ENCODE results near the gene BOC. TPM values are rescaled to one million over a fixed set of nuclear protein-coding genes. Genes with fewer than 3 reads are reported as not detected.

BOC gene
- total RNA-seq, 2 experiments from 2014 or later: 0.29 TPM; not detected in 1

GRCh38 chr3:113291572-113291971 is 80.2 kb downstream of the BOC start:
- no peaks in the 10 kb centered on the region for H3K9me3 Mint-ChIP-seq
- peaks cover 3% of the 10 kb centered on the region for H3K36me3 Mint-ChIP-seq (ENCODE audit: low read depth)
- CTCF ChIA-PET: no interaction called here
- DNase-seq: no peak
- H3K27me3 Mint-ChIP-seq (ENCODE audit: low read depth): no peaks in the 10 kb centered on the region
- intact Hi-C loops (cut with micrococcal nuclease): no loop called here
- peaks cover 6% of the 10 kb centered on the region for H3K4me1 Mint-ChIP-seq (ENCODE audit: low read depth)
- H3K4me3 Mint-ChIP-seq: no peak overlapping the region
- no peak overlapping the region for H3K27ac Mint-ChIP-seq

DNA sequence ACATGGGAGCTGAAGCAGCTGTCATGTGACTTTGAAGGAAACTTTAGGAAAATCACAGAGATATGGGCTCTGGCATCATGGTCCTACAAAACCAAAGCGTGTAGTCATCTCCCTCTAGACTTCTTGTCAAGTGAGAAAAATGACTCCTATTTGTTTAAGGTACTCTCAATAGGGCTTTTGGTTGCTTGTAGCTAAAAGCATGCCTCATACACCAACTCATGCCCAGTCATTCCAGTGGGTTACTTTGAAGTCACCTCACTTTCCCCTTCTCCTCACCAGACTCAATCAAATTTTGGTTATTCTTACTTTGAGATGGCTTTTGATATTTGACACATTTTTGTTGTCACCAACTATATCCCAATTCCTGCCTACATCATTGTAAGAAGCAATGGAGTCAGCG is 81.6 kb downstream of the BOC start:
- Mint-ChIP-seq H3K4me1 (ENCODE audit: low read depth) (no peaks in the 10 kb centered on the region), H3K27me3 (ENCODE audit: low read depth) (no peaks in the 10 kb centered on the region), H3K36me3 (ENCODE audit: low read depth) (peaks cover 3% of the 10 kb centered on the region), H3K9me3 (no peaks in the 10 kb centered on the region), H3K4me3 (no peak overlapping the region), H3K27ac (no peak overlapping the region)
- intact Hi-C loops (cut with micrococcal nuclease): no loop called here
- DNase-seq: no peak
- CTCF ChIA-PET: interaction anchor here (0.8 to 1.3 kb wide), 2 partner anchors 156 to 235 kb away, joined by 3 to 4 read pairs; no protein-coding TSS in a partner anchor

- H3K4me1 Mint-ChIP-seq (ENCODE audit: low read depth): no peaks in the 10 kb centered on the region
- H3K27me3 Mint-ChIP-seq (ENCODE audit: low read depth): no peaks in the 10 kb centered on the region
- H3K9me3 Mint-ChIP-seq: no peaks in the 10 kb centered on the region
- CTCF ChIA-PET: interaction anchor here (1.3 kb wide), 1 partner anchor 157 kb away, joined by 3 read pairs; no protein-coding TSS in a partner anchor
- no peak overlapping the region for H3K27ac Mint-ChIP-seq
- H3K36me3 Mint-ChIP-seq (ENCODE audit: low read depth): peaks cover 3% of the 10 kb centered on the region
- no peak for DNase-seq
- intact Hi-C loops (cut with micrococcal nuclease): no loop called here
- H3K4me3 Mint-ChIP-seq: no peak overlapping the region
These were observed 82.0 kb downstream of the BOC start for GRCh38 chr3:113293348-113293747.

- intact Hi-C loops (cut with micrococcal nuclease): no loop called here
- Mint-ChIP-seq H3K27ac (no peak overlapping the region), H3K27me3 (ENCODE audit: low read depth) (no peaks in the 10 kb centered on the region), H3K36me3 (ENCODE audit: low read depth) (peaks cover 3% of the 10 kb centered on the region), H3K4me3 (no peak overlapping the region), H3K9me3 (no peaks in the 10 kb centered on the region), H3K4me1 (ENCODE audit: low read depth) (no peaks in the 10 kb centered on the region)
- no peak for DNase-seq
- CTCF ChIA-PET: interaction anchor here (1.7 kb wide), 1 partner anchor 7 kb away, joined by 8 read pairs; no protein-coding TSS in a partner anchor
These were observed 84.1 kb downstream of the BOC start for GRCh38 chr3:113295463-113295862.

DNA sequence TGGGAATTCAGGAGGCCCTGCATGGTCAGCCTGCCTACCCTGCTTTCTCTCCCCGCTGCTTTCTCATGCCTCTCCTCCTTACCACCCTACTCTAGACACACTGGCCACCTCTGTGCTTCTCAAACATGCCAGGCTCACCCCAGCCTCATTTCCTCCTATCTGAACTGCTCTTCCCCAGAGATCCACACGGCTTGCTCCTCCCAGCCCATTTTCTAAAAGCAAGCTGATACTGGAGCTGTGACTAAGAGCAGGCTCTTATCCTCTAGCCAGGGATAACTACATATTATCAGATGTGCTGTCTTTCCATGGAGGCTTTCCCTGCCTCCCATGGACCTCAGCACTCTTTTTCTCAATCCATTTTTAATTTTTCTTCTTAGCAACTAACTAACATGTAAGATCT is 85.9 kb downstream of the BOC start:
- intact Hi-C loops (cut with micrococcal nuclease): no loop called here
- Mint-ChIP-seq H3K36me3 (ENCODE audit: low read depth) (peaks cover 3% of the 10 kb centered on the region), H3K4me1 (ENCODE audit: low read depth) (no peaks in the 10 kb centered on the region), H3K27me3 (ENCODE audit: low read depth) (no peaks in the 10 kb centered on the region), H3K27ac (no peak overlapping the region), H3K9me3 (no peaks in the 10 kb centered on the region), H3K4me3 (no peak overlapping the region)
- no peak for DNase-seq
- CTCF ChIA-PET: interaction anchor here (0.8 to 1.7 kb wide), 2 partner anchors 9 kb away, joined by 3 to 8 read pairs; no protein-coding TSS in a partner anchor

DNA sequence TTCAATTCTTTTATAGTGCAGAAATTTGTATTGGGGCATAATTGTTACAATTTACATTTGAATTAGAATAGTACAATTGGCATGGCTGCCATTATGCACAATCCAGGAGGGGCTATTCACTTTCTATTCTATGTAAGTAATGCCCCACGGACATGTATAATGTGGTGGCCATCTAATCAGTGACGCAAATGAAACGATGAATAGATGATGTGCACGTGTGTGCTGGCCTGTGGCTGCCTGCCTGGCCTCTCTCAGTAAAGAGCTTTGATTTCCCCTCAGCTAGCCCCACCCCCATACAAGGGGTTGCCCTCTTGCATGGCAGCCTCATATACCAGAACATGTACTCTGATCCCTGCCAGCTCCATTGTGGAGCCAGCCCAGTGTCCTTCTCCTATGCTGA is 86.5 kb downstream of the BOC start:
- CTCF ChIA-PET: interaction anchor here (0.8 kb wide), 1 partner anchor 10 kb away, joined by 3 read pairs; no protein-coding TSS in a partner anchor
- no peaks in the 10 kb centered on the region for H3K9me3 Mint-ChIP-seq
- H3K4me3 Mint-ChIP-seq: no peak overlapping the region

DNA sequence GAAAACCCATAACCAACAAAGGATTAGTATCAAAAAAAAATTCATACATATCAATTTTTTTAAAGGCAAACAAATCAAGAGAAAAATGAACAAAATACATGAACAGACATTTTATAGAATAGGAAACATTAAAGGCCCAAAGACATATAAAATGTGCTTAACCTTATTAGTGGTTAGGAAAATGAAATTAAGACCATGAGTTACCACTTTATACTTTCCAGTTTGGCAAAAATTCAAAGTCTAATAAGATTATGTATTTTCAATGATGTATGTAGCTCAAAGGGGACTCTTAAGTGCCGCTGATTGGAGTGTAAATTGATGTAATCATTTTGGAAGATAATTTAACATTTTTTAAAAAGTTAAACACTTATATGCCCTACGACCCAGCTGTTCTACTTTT is 89.2 kb downstream of the BOC start:
- no peaks in the 10 kb centered on the region for H3K4me1 Mint-ChIP-seq (ENCODE audit: low read depth)
- H3K27me3 Mint-ChIP-seq (ENCODE audit: low read depth): no peaks in the 10 kb centered on the region
- H3K27ac Mint-ChIP-seq: no peak overlapping the region
- no peak for DNase-seq
- CTCF ChIA-PET: interaction anchor here (0.7 kb wide), 1 partner anchor 12 kb away, joined by 3 read pairs; no protein-coding TSS in a partner anchor
- intact Hi-C loops (cut with micrococcal nuclease): no loop called here
- no peak overlapping the region for H3K4me3 Mint-ChIP-seq
- no peaks in the 10 kb centered on the region for H3K9me3 Mint-ChIP-seq
- H3K36me3 Mint-ChIP-seq (ENCODE audit: low read depth): peaks cover 4% of the 10 kb centered on the region

More for the DNA sequence above, 86.5 kb downstream of the BOC start:
- H3K27me3 Mint-ChIP-seq (ENCODE audit: low read depth): no peaks in the 10 kb centered on the region
- intact Hi-C loops (cut with micrococcal nuclease): no loop called here
- H3K36me3 Mint-ChIP-seq (ENCODE audit: low read depth): peaks cover 3% of the 10 kb centered on the region
- DNase-seq: no peak
- no peaks in the 10 kb centered on the region for H3K4me1 Mint-ChIP-seq (ENCODE audit: low read depth)
- no peak overlapping the region for H3K27ac Mint-ChIP-seq

- Mint-ChIP-seq H3K27ac (no peak overlapping the region), H3K36me3 (ENCODE audit: low read depth) (peaks cover 6% of the 10 kb centered on the region), H3K4me1 (ENCODE audit: low read depth) (no peaks in the 10 kb centered on the region), H3K27me3 (ENCODE audit: low read depth) (no peaks in the 10 kb centered on the region), H3K4me3 (no peak overlapping the region), H3K9me3 (no peaks in the 10 kb centered on the region)
- no peak for DNase-seq
- CTCF ChIA-PET: interaction anchor here (2.2 kb wide), 1 partner anchor 15 kb away, joined by 7 read pairs; no protein-coding TSS in a partner anchor
- intact Hi-C loops (cut with micrococcal nuclease): no loop called here
These were observed 92.7 kb downstream of the BOC start for GRCh38 chr3:113304102-113304501.

- Mint-ChIP-seq H3K27ac (no peak overlapping the region), H3K9me3 (no peaks in the 10 kb centered on the region), H3K4me3 (no peak overlapping the region), H3K27me3 (ENCODE audit: low read depth) (no peaks in the 10 kb centered on the region), H3K4me1 (ENCODE audit: low read depth) (no peaks in the 10 kb centered on the region), H3K36me3 (ENCODE audit: low read depth) (peaks cover 6% of the 10 kb centered on the region)
- DNase-seq: no peak
- CTCF ChIA-PET: interaction anchor here (2.2 kb wide), 1 partner anchor 16 kb away, joined by 7 read pairs; no protein-coding TSS in a partner anchor
- intact Hi-C loops (cut with micrococcal nuclease): no loop called here
These were observed 93.6 kb downstream of the BOC start for GRCh38 chr3:113304856-113305540.

GRCh38 chr3:113310960-113311359 is 99.6 kb downstream of the BOC start:
- CTCF ChIA-PET: interaction anchor here (1.1 kb wide), 1 partner anchor 24 kb away, joined by 3 read pairs; no protein-coding TSS in a partner anchor

GRCh38 chr3:113312416-113312815 is 101.1 kb downstream of the BOC start:
- Mint-ChIP-seq H3K27ac (no peak overlapping the region), H3K4me1 (ENCODE audit: low read depth) (no peaks in the 10 kb centered on the region), H3K9me3 (peaks cover 20% of the 10 kb centered on the region), H3K27me3 (ENCODE audit: low read depth) (no peaks in the 10 kb centered on the region), H3K4me3 (no peak overlapping the region), H3K36me3 (ENCODE audit: low read depth) (peaks cover 49% of the 10 kb centered on the region)
- CTCF ChIA-PET: no interaction called here
- DNase-seq: no peak
- intact Hi-C loops (cut with micrococcal nuclease): no loop called here

More at GRCh38 chr3:113310960-113311359, 99.6 kb downstream of the BOC start:
- Mint-ChIP-seq H3K4me1 (ENCODE audit: low read depth) (no peaks in the 10 kb centered on the region), H3K4me3 (no peak overlapping the region), H3K27me3 (ENCODE audit: low read depth) (no peaks in the 10 kb centered on the region), H3K9me3 (peaks cover 19% of the 10 kb centered on the region), H3K27ac (no peak overlapping the region), H3K36me3 (ENCODE audit: low read depth) (peaks cover 36% of the 10 kb centered on the region)
- intact Hi-C loops (cut with micrococcal nuclease): no loop called here
- DNase-seq: no peak

GRCh38 chr3:113314923-113315322 is 103.6 kb downstream of the BOC start:
- CTCF ChIA-PET: no interaction called here
- intact Hi-C loops (cut with micrococcal nuclease): no loop called here
- H3K36me3 Mint-ChIP-seq (ENCODE audit: low read depth): peaks cover 63% of the 10 kb centered on the region
- H3K4me1 Mint-ChIP-seq (ENCODE audit: low read depth): no peaks in the 10 kb centered on the region
- no peak for DNase-seq
- H3K27me3 Mint-ChIP-seq (ENCODE audit: low read depth): no peaks in the 10 kb centered on the region
- H3K9me3 Mint-ChIP-seq: peaks cover 20% of the 10 kb centered on the region
- H3K4me3 Mint-ChIP-seq: no peak overlapping the region
- no peak overlapping the region for H3K27ac Mint-ChIP-seq

DNA sequence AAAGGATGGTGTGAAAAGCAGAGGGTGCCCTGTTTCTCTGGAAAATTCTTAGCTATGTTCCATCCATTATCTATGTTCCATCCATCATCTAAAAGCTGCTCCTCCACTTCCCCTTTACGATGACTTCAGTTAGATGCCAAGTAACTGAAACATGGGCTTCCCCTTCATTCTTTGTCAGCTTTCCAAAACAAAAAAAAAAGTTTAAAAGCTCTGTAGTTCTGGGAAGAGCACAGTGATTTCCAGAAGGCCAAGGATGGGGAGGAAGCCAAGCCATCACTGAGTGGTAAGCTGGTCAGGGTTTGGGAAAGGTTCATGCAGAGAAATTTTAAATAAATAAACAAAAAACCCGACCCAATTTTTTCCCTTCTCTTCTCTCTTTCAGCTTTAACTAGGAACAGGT is 118.4 kb downstream of the BOC start:
- H3K4me3 Mint-ChIP-seq: no peak overlapping the region
- H3K36me3 Mint-ChIP-seq (ENCODE audit: low read depth): peaks cover 12% of the 10 kb centered on the region
- no peak overlapping the region for H3K27ac Mint-ChIP-seq
- intact Hi-C loops (cut with micrococcal nuclease): no loop called here
- no peak for DNase-seq
- H3K27me3 Mint-ChIP-seq (ENCODE audit: low read depth): no peaks in the 10 kb centered on the region
- CTCF ChIA-PET: no interaction called here
- no peaks in the 10 kb centered on the region for H3K4me1 Mint-ChIP-seq (ENCODE audit: low read depth)
- H3K9me3 Mint-ChIP-seq: no peaks in the 10 kb centered on the region

Measured in activated naive CD4-positive, alpha-beta T cell treated with anti-CD3 and anti-CD28 coated beads for 36 hours (primary cell).